GM12864 (cell line): ENCODE measurements around the gene SLC29A3.

ENCODE experiments used
- DNase-seq: peaks from one replicate; pipeline ENCODE4 v3.0.0-alpha.2; 2011; ENCODE audit warnings: low read depth
- H3K4me3 ChIP-seq: 2 replicates; pipeline ENCODE4 v1.5.1; 2011; ENCODE audit warnings: mild to moderate bottlenecking, low read depth, low read length, control low read depth
- CTCF ChIP-seq: IDR thresholded peaks from 2 replicates; pipeline ENCODE4 v1.5.1; 2011; ENCODE audit warnings: low read depth, mild to moderate bottlenecking, moderate library complexity, low read length, control low read depth, inconsistent platforms; ENCODE audit errors: missing control alignments

SLC29A3 gene

GRCh38 chr10:71285180-71285545, 33.9 kb upstream of the SLC29A3 start:
- no peak for DNase-seq
- no peak overlapping the region for H3K4me3 ChIP-seq
- peak; percentile 80 for TF ChIP-seq CTCF

GRCh38 chr10:71285986-71286385, 33.1 kb upstream of the SLC29A3 start:
- DNase-seq, result no peak
- no peak for TF ChIP-seq CTCF
- H3K4me3 ChIP-seq, result no peak overlapping the region

- H3K4me3 ChIP-seq, result no peak overlapping the region
- DNase-seq, result no peak
- TF ChIP-seq CTCF, result no peak
Observed at GRCh38 chr10:71286521-71287294, 32.4 kb upstream of the SLC29A3 start.

GRCh38 chr10:71287456-71287855, 31.6 kb upstream of the SLC29A3 start:
- TF ChIP-seq CTCF, result no peak
- H3K4me3 ChIP-seq, result no peak overlapping the region
- DNase-seq, result no peak

GRCh38 chr10:71288461-71288860, 30.6 kb upstream of the SLC29A3 start:
- no peak for TF ChIP-seq CTCF
- DNase-seq, result no peak
- H3K4me3 ChIP-seq, result no peak overlapping the region

GRCh38 chr10:71289421-71290130, 29.5 kb upstream of the SLC29A3 start:
- H3K4me3 ChIP-seq, result no peak overlapping the region
- DNase-seq, result no peak
- TF ChIP-seq CTCF, result no peak
